Loucy (cell line): ENCODE results near the gene RASSF9.
A peak's percentile ranks its signal among the peaks of the same experiment; 100 is the strongest.

Experiments
- H2AFZ ChIP-seq: fragments of 200-600 bp; sonication (generic); 2 replicates; pipeline ENCODE4 v1.6.0; 2016; ENCODE audit warnings: antibody characterized with exemption, mild to moderate bottlenecking, low read length, moderate library complexity
- H3F3A ChIP-seq: fragments of 200-600 bp; 2 replicates; pipeline ENCODE4 v1.6.0; 2016; ENCODE audit warnings: antibody characterized with exemption, low read depth, mild to moderate bottlenecking
- H3K27me3 ChIP-seq: fragments of 200-600 bp; sonication (generic); 2 replicates; pipeline ENCODE4 v1.6.1; 2014; ENCODE audit warnings: low read length, mild to moderate bottlenecking; ENCODE audit not compliant: insufficient read depth, poor library complexity, severe bottlenecking
- H3K36me3 ChIP-seq: fragments of 200-600 bp; sonication (generic); 2 replicates; pipeline ENCODE4 v1.6.1; 2016; ENCODE audit warnings: low read length; ENCODE audit not compliant: insufficient read depth
- H3K4me1 ChIP-seq: fragments of 200-600 bp; sonication (generic); 2 replicates; pipeline ENCODE4 v1.5.1; 2014; ENCODE audit warnings: low read length, mild to moderate bottlenecking; ENCODE audit not compliant: insufficient read depth, poor library complexity, severe bottlenecking
- H3K4me2 ChIP-seq: fragments of 200-600 bp; sonication (generic); 2 replicates; pipeline ENCODE4 v1.6.0; 2014; ENCODE audit warnings: antibody characterized with exemption, low read length, low read depth, mild to moderate bottlenecking; ENCODE audit not compliant: poor library complexity, severe bottlenecking
- H3K4me3 ChIP-seq: fragments of 200-600 bp; sonication (generic); 2 replicates; pipeline ENCODE4 v1.5.1; 2014; ENCODE audit warnings: low read length, mild to moderate bottlenecking, mixed read lengths; ENCODE audit not compliant: poor library complexity, severe bottlenecking
- H3K79me2 ChIP-seq: fragments of 200-600 bp; sonication (generic); 2 replicates; pipeline ENCODE4 v1.6.1; 2014; ENCODE audit warnings: low read length; ENCODE audit not compliant: insufficient read depth
- H3K9ac ChIP-seq: fragments of 200-600 bp; sonication (generic); 2 replicates; pipeline ENCODE4 v1.6.0; 2014; ENCODE audit warnings: mild to moderate bottlenecking, low read depth, low read length, moderate library complexity; ENCODE audit not compliant: poor library complexity, severe bottlenecking
- H3K9me2 ChIP-seq: fragments of 200-600 bp; sonication (generic); replicated peaks from 2 replicates; pipeline ENCODE4 v1.6.1; 2016; ENCODE audit warnings: low read depth, low read length, mixed read lengths
- H3K9me3 ChIP-seq: fragments of 200-600 bp; sonication (generic); 2 replicates; pipeline ENCODE4 v1.6.1; 2014; ENCODE audit warnings: mild to moderate bottlenecking, antibody characterized with exemption, low read length, low read depth; ENCODE audit not compliant: insufficient read depth
- H4K20me1 ChIP-seq: fragments of 200-600 bp; sonication (generic); 2 replicates; pipeline ENCODE4 v1.6.0; 2014; ENCODE audit warnings: antibody characterized with exemption, low read length, mild to moderate bottlenecking; ENCODE audit not compliant: insufficient read depth, poor library complexity, severe bottlenecking
- EZH2phosphoT487 ChIP-seq: fragments of 200-600 bp; IDR thresholded peaks from 2 replicates; pipeline ENCODE4 v1.6.1; 2018; ENCODE audit warnings: antibody characterized with exemption, mild to moderate bottlenecking, moderate library complexity, borderline replicate concordance
- TF ChIP-seq, protein P1 (sequence below): fragments of 200-600 bp; sonication (generic); conservative IDR thresholded peaks from 2 replicates; pipeline ENCODE4 v1.5.1; 2014; ENCODE audit warnings: mild to moderate bottlenecking, antibody characterized with exemption, low read length

The RASSF9 gene

DNA sequence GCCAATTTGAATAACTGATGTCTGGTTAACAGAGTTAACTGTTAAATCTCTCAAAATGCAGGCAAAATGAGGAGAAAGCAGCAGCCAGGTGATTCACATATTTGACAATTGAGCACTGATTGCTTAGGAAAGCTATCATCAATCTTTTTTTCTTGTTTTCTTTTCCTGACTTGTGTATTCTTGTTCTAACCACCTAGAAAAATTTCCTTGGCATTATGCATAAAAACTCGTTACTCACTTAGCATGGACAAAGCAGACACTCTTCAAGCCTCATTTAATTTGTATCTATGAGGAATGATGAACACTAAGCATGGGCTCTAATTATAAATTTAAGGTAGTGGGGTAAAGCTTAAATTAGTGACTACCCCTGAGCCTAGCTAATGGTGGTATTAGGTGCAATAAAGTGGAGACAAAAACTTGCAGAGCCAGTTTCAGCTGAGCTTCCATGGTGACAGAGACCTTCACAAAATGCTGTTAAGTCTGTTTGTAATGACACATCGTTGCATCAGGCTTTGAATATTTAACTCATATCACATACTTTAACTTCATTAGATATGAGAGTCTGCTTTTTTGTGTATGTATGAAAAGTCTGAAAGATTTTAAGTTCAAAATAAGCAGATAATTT, 52.0 kb downstream of the RASSF9 start:
- H3K4me1 ChIP-seq, result peaks cover 17% of the 10 kb centered on the region
- H3K9me3 ChIP-seq, result no peaks in the 10 kb centered on the region
- H4K20me1 ChIP-seq, result no peaks in the 10 kb centered on the region
- no peak overlapping the region for H2AFZ ChIP-seq
- H3K27me3 ChIP-seq, result no peaks in the 10 kb centered on the region
- no peaks in the 10 kb centered on the region for H3K79me2 ChIP-seq
- TF ChIP-seq, protein P1, sequence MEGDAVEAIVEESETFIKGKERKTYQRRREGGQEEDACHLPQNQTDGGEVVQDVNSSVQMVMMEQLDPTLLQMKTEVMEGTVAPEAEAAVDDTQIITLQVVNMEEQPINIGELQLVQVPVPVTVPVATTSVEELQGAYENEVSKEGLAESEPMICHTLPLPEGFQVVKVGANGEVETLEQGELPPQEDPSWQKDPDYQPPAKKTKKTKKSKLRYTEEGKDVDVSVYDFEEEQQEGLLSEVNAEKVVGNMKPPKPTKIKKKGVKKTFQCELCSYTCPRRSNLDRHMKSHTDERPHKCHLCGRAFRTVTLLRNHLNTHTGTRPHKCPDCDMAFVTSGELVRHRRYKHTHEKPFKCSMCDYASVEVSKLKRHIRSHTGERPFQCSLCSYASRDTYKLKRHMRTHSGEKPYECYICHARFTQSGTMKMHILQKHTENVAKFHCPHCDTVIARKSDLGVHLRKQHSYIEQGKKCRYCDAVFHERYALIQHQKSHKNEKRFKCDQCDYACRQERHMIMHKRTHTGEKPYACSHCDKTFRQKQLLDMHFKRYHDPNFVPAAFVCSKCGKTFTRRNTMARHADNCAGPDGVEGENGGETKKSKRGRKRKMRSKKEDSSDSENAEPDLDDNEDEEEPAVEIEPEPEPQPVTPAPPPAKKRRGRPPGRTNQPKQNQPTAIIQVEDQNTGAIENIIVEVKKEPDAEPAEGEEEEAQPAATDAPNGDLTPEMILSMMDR, result no peak
- no peak for TF ChIP-seq EZH2phosphoT487
- no peaks in the 10 kb centered on the region for H3F3A ChIP-seq
- H3K9me2 ChIP-seq, result no peaks in the 10 kb centered on the region
- no peak overlapping the region for H3K9ac ChIP-seq
- H3K4me3 ChIP-seq, result no peak overlapping the region
- no peaks in the 10 kb centered on the region for H3K36me3 ChIP-seq
- no peak overlapping the region for H3K4me2 ChIP-seq

- H3K4me1 ChIP-seq, result peaks cover 18% of the 10 kb centered on the region
These were observed 53.5 kb downstream of the RASSF9 start for GRCh38 chr12:85782711-85783110.

DNA sequence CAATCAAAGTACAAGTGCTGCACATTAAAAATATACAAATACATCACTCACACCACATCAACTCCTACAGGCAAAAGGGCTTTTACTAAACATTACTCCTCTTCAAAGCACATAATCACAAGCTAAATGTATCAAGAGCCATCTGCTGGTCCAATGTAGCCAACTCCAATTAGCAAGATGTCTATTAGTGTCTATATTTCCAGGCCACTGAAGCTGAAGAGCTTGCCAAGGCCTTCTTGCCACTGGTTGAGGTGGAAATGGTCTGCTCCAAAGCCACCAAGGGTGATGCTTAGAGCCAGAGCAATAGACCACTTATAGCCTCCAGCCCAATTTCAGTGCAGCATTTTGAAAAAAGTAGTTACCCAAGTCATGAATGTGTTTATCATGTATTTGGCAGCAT, 54.4 kb downstream of the RASSF9 start:
- Histone ChIP-seq H3K4me1 (peaks cover 18% of the 10 kb centered on the region), H3K4me2 (no peak overlapping the region), H3K9ac (no peak overlapping the region), H3K36me3 (no peaks in the 10 kb centered on the region), H3K4me3 (no peak overlapping the region), H3K79me2 (no peaks in the 10 kb centered on the region), H3K27me3 (no peaks in the 10 kb centered on the region), H2AFZ (peak overlapping the region; percentile 47; the same call in 1 of the 2 replicates), H3K9me2 (no peaks in the 10 kb centered on the region), H4K20me1 (no peaks in the 10 kb centered on the region), H3F3A (no peaks in the 10 kb centered on the region), H3K9me3 (no peaks in the 10 kb centered on the region)
- TF ChIP-seq, protein P1, result peak; percentile 50
- no peak for TF ChIP-seq EZH2phosphoT487

More at GRCh38 chr12:85782711-85783110, 53.5 kb downstream of the RASSF9 start:
- Histone ChIP-seq H3K4me3 (no peak overlapping the region), H3K9me3 (no peaks in the 10 kb centered on the region), H3K36me3 (no peaks in the 10 kb centered on the region), H2AFZ (peak overlapping the region; percentile 47; the same call in 1 of the 2 replicates), H3K9ac (no peak overlapping the region), H3K9me2 (no peaks in the 10 kb centered on the region), H3F3A (no peaks in the 10 kb centered on the region), H3K79me2 (no peaks in the 10 kb centered on the region), H3K27me3 (no peaks in the 10 kb centered on the region), H3K4me2 (no peak overlapping the region), H4K20me1 (no peaks in the 10 kb centered on the region)
- no peak for TF ChIP-seq EZH2phosphoT487
- TF ChIP-seq, protein P1, result no peak
